K562 treated with DMSO at 1 percent for 12 hours (cell line): Measurements from ENCODE around the gene FBXO42. TPM values are rescaled to one million over a fixed set of nuclear protein-coding genes. Genes with fewer than 3 reads are reported as not detected.

Source experiments
- total RNA-seq: library from RNA; unstranded; fragments of 300-600 nt; gene quantifications from 2 replicates; pipeline ENCODE4 v1.2.3, GENCODE V29; 2022; ENCODE audit not compliant: insufficient read depth

FBXO42 gene
- 18.4 and 32.5 TPM in 2 replicates for total RNA-seq

GRCh38 chr1:16351994-16352841 is at the start of gene FBXO42:
FBXO42 (minus strand) TSS chr1:16352480; CDS start chr1:16315418, 37,062 bp downstream.

GRCh38 chr1:16366722-16367257 is 14.5 kb upstream of the FBXO42 start, which contains the start of gene SZRD1:
SZRD1 (plus strand) TSS chr1:16367242; CDS start chr1:16367258, 16 bp downstream.

DNA sequence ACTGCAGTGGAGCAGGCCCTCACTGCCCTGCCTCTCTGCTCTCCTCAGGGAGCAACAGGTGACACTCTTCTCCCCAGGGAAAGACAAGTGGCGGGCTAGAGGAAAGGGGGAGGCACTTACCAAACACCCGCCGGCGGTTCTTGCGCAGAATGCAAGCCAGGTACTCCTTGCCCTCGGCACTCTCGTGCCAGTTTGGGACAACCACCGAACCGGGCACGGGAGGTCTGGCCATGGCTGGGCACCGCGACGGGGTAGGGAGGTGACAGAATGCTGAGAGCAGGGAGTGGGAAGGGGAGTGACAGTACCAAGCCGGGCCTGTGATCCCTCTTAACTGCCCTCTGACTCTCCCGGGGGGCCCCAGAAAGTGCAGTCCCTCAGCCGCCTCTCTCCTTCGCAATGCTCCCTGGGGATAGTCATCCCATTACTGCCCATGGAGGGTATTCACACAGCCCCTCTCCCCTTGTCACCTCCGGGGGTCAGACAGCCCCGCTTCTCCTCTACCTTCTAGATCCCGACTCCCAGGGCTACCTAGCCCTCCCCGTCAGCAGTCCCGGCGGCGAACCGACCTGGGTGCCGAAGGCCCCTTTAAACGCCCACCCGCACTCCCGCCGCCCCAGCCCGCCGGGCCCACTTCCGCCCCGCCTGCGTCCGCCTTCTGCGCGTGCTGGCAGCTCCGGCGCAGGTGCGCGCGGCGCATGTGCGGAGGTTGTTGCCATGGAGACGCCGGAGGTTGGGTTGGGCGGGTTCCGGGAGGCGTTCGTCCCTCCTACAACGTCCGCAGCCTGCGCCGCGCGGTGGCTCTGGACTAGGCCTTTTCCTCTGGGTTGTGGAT is 115.6 kb downstream of the FBXO42 start, which contains the start of gene CPLANE2:
Gene CPLANE2, minus strand, starts transcription at position 673 of the 832 bp plus-strand sequence. Its CDS starts 441 bp downstream, at position 232.

GRCh38 chr1:16212251-16212961 is 139.9 kb downstream of the FBXO42 start, which contains the start of gene ARHGEF19:
ARHGEF19 (minus strand) TSS chr1:16212652; CDS start chr1:16209054, 3,598 bp downstream.

Other genes with a start within 250 kb of the FBXO42 start
- gene EPHA2, start 196.4 kb downstream of the FBXO42 start, total RNA-seq, result not detected in 2 replicates
- 10.7 and 16.3 TPM in 2 replicates for gene ARHGEF19, start 139.8 kb downstream of the FBXO42 start, total RNA-seq
- gene CPLANE2, start 115.3 kb downstream of the FBXO42 start, total RNA-seq, result 4.7 and 7.3 TPM in 2 replicates
- 80.1 and 131 TPM in 2 replicates for gene SZRD1, start 14.8 kb upstream of the FBXO42 start, total RNA-seq
- gene SPATA21, start 84.9 kb upstream of the FBXO42 start, total RNA-seq, result not detected in 2 replicates
- gene NECAP2, start 88.2 kb upstream of the FBXO42 start, total RNA-seq, result 81.0 and 82.1 TPM in 2 replicates
- not detected in 2 replicates for gene RNU1-1, start 161.8 kb upstream of the FBXO42 start, total RNA-seq